SK-N-SH (cell line): ENCODE data around the gene FGD3. TPM values are rescaled to one million over a fixed set of nuclear protein-coding genes. Genes with fewer than 3 reads are reported as not detected.

Source experiments
- CTCF ChIA-PET: fragments of 300-600, 350-600 bp; formaldehyde crosslinking; extraction: SDS; loops from one replicate; lab custom pipeline; 2021; lab: Yijun Ruan, JAX
- POLR2A ChIA-PET: fragments of 350-600 bp; sonication (Branson Sonifier 250); formaldehyde crosslinking; extraction: SDS; loops from one replicate; lab custom pipeline; 2020; ENCODE audit warnings: antibody characterized with exemption, inconsistent platforms; lab: Yijun Ruan, JAX
- DNase-seq: peaks from one replicate; pipeline ENCODE4 v3.0.0; 2012
- H2AFZ ChIP-seq: fragments of 200-600 bp; sonication (generic); 2 replicates; pipeline ENCODE4 v1.8.1; 2016; ENCODE audit warnings: antibody characterized with exemption, mild to moderate bottlenecking, low read depth
- H3F3A ChIP-seq: fragments of 200-600 bp; sonication (generic); replicated peaks from 2 replicates; pipeline ENCODE3; 2016; ENCODE audit warnings: antibody characterized with exemption, mild to moderate bottlenecking; ENCODE audit not compliant: insufficient read depth
- H3K27ac ChIP-seq, 2 experiments: fragments of 200-500 bp in 1 of 2; fragments of 200-600 bp in 1 of 2; sonication (Bioruptor generic) in 1 of 2; sonication (generic), shearing (Covaris generic) in 1 of 2; 2 replicates each; pipeline versions ENCODE4 v1.5.1 to v1.6.1; 2014 to 2016; ENCODE audit warnings: low read depth in 2 of 2, inconsistent platforms in 1 of 2, low read length in 1 of 2, mild to moderate bottlenecking in 1 of 2, mixed read lengths in 1 of 2
- H3K27me3 ChIP-seq: fragments of 200-600 bp; sonication (generic), shearing (Covaris generic); 2 replicates; pipeline ENCODE4 v1.6.1; 2016; ENCODE audit warnings: mixed run types; ENCODE audit not compliant: insufficient read depth
- H3K36me3 ChIP-seq, 2 experiments: fragments of 200-500 bp in 1 of 2; fragments of 200-600 bp in 1 of 2; sonication (Bioruptor generic) in 1 of 2; sonication (generic) in 1 of 2; replicated peaks in 1 of 2; 2 replicates each; pipeline versions ENCODE3 to v1.5.1; 2014 to 2016; ENCODE audit warnings: low read length in 1 of 2, mild to moderate bottlenecking in 1 of 2; ENCODE audit not compliant: insufficient read depth in 2 of 2, control insufficient read depth in 1 of 2
- H3K4me1 ChIP-seq, 2 experiments: fragments of 200-500 bp in 1 of 2; fragments of 200-600 bp in 1 of 2; sonication (Bioruptor generic) in 1 of 2; sonication (generic), shearing (Covaris generic) in 1 of 2; 2 replicates each; pipeline versions ENCODE4 v1.5.1 to v1.6.1; 2014 to 2016; ENCODE audit warnings: low read depth in 1 of 2, low read length in 1 of 2, mixed run types in 1 of 2; ENCODE audit not compliant: insufficient read depth in 2 of 2, control insufficient read depth in 1 of 2
- H3K4me2 ChIP-seq: fragments of 200-600 bp; sonication (generic), shearing (Covaris generic); 2 replicates; pipeline ENCODE4 v1.6.1; 2017; ENCODE audit warnings: mixed run types
- H3K4me3 ChIP-seq, 2 experiments: fragments of 200-500 bp in 1 of 2; fragments of 200-600 bp in 1 of 2; sonication (Bioruptor generic) in 1 of 2; sonication (generic), shearing (Covaris generic) in 1 of 2; 2 replicates each; pipeline versions ENCODE4 v1.5.1 to v1.8.1; 2014 to 2016; ENCODE audit warnings: low read depth in 2 of 2, inconsistent platforms in 1 of 2, low read length in 1 of 2, mild to moderate bottlenecking in 1 of 2, mixed read lengths in 1 of 2, moderate library complexity in 1 of 2
- H3K79me2 ChIP-seq: fragments of 200-600 bp; sonication (generic); 2 replicates; pipeline ENCODE4 v1.8.1; 2017; ENCODE audit warnings: mild to moderate bottlenecking; ENCODE audit not compliant: insufficient read depth
- H3K9ac ChIP-seq: fragments of 200-600 bp; sonication (generic); 2 replicates; pipeline ENCODE4 v1.6.1; 2017; ENCODE audit warnings: mixed run types
- H3K9me2 ChIP-seq: fragments of 200-600 bp; sonication (generic); 2 replicates; pipeline ENCODE4 v1.6.1; 2017; ENCODE audit warnings: mixed run types
- H3K9me3 ChIP-seq: fragments of 200-600 bp; sonication (generic); 2 replicates; pipeline ENCODE4 v1.6.1; 2017; ENCODE audit warnings: mixed run types, mild to moderate bottlenecking, moderate library complexity
- H4K20me1 ChIP-seq: fragments of 200-600 bp; sonication (generic); 2 replicates; pipeline ENCODE4 v1.6.1; 2017; ENCODE audit warnings: mild to moderate bottlenecking, mixed run types; ENCODE audit not compliant: insufficient read depth
- CTCF ChIP-seq: fragments of 200-600 bp; sonication (generic); IDR thresholded peaks from 2 replicates; pipeline ENCODE4 v1.6.1; 2017; ENCODE audit warnings: antibody characterized with exemption, mild to moderate bottlenecking, moderate library complexity
- EP300 ChIP-seq, 2 experiments: IDR thresholded peaks; 2 replicates each; pipeline versions ENCODE4 v1.4.0 to v1.6.1; 2012; ENCODE audit warnings: borderline replicate concordance in 1 of 2, low read depth in 1 of 2, low read length in 1 of 2
- FOXJ3 ChIP-seq: sonication (generic); formaldehyde crosslinking; IDR thresholded peaks from 2 replicates; pipeline ENCODE4 v1.5.1; 2020; ENCODE audit warnings: mild to moderate bottlenecking, missing genetic modification reagents
- FOXM1 ChIP-seq: IDR thresholded peaks from 2 replicates; pipeline ENCODE4 v1.4.0; 2012; ENCODE audit warnings: low read depth, mild to moderate bottlenecking
- MAX ChIP-seq: IDR thresholded peaks from 2 replicates; pipeline ENCODE4 v1.4.0; 2012; ENCODE audit warnings: low read depth
- NRF1 ChIP-seq: IDR thresholded peaks from 2 replicates; pipeline ENCODE4 v1.6.1; 2012; ENCODE audit warnings: low read depth, mild to moderate bottlenecking, low read length
- RCOR1 ChIP-seq: fragments of 150-350 bp; IDR thresholded peaks from 2 replicates; pipeline ENCODE4 v1.6.1; 2017; ENCODE audit warnings: antibody characterized with exemption, low read length
- SIN3A ChIP-seq: IDR thresholded peaks from 2 replicates; pipeline ENCODE4 v1.6.1; 2012; ENCODE audit warnings: low read depth, mild to moderate bottlenecking, low read length, moderate library complexity, borderline replicate concordance
- TCF12 ChIP-seq: IDR thresholded peaks from 2 replicates; pipeline ENCODE4 v1.4.0; 2012
- USF1 ChIP-seq: IDR thresholded peaks from 2 replicates; pipeline ENCODE4 v1.4.0; 2012; ENCODE audit warnings: low read depth, borderline replicate concordance
- USF2 ChIP-seq: fragments of 150-350 bp; IDR thresholded peaks from 2 replicates; pipeline ENCODE4 v1.6.1; 2017; ENCODE audit warnings: antibody characterized with exemption, low read length, low read depth, borderline replicate concordance
- YY1 ChIP-seq: IDR thresholded peaks from 2 replicates; pipeline ENCODE4 v1.4.0; 2012; ENCODE audit warnings: low read depth, mild to moderate bottlenecking
- WGBS: methylation state at CpG from one replicate; pipeline ENCODE4 v1.1.6; 2017; ENCODE audit warnings: low lambda C conversion rate; 5-methylcytosine and 5-hydroxymethylcytosine counted together
- polyA plus RNA-seq, 3 experiments: library from polyadenylated mRNA; depleted of rRNA; stranded (reverse); fragments of >200 nt; gene quantifications; 2 replicates each; pipeline ENCODE4 v1.2.3, GENCODE V29; 2012

FGD3 gene
- polyA plus RNA-seq, 1 of the 3 experiments (the other 2 are of a cell fraction), result not detected

GRCh38 chr9:93066978-93067603, 119.8 kb downstream of the FGD3 start:
- CTCF ChIA-PET, result no interaction called here

GRCh38 chr9:93068956-93069355, 121.6 kb downstream of the FGD3 start:
- H3K9me3 ChIP-seq, result no peaks in the 10 kb centered on the region
- POLR2A ChIA-PET, result no interaction called here
- H3K9ac ChIP-seq, result no peak overlapping the region
- CTCF ChIA-PET, result no interaction called here
- no peak overlapping the region for H3K4me3 ChIP-seq
- H3K9me2 ChIP-seq, result no peaks in the 10 kb centered on the region
- H3K27me3 ChIP-seq, result no peaks in the 10 kb centered on the region
- H2AFZ ChIP-seq, result no peak overlapping the region
- no peak for DNase-seq
- WGBS, result 85% methylated on average over 4 of the region's 4 CpGs
- H3K36me3 ChIP-seq, result no peaks in the 10 kb centered on the region
- H4K20me1 ChIP-seq, result no peaks in the 10 kb centered on the region
- H3K27ac ChIP-seq, result no peak overlapping the region
- no peaks in the 10 kb centered on the region for H3F3A ChIP-seq
- no peak for TF ChIP-seq TCF12
- TF ChIP-seq NRF1, result no peak
- TF ChIP-seq SIN3A, result no peak
- TF ChIP-seq FOXJ3 (CRISPR knock-in tag), result no peak
- TF ChIP-seq EP300 (IDR thresholded peaks at IDR 0.05; ENCODE audit: borderline replicate concordance in 1 of 2, low read depth in 1 of 2, low read length in 1 of 2), result no peak
- TF ChIP-seq MAX, result no peak
- TF ChIP-seq YY1, result no peak
- TF ChIP-seq USF2, result no peak
- TF ChIP-seq CTCF, result no peak
- no peak for TF ChIP-seq FOXM1
- TF ChIP-seq USF1, result no peak
- TF ChIP-seq, all 33 proteins: peak for 0
- Histone ChIP-seq H3K4me1 (peaks cover 0 to 18% of the 10 kb centered on the region in 2 experiments; a peak in 1 of 4 replicates), H3K4me2 (no peak overlapping the region), H3K79me2 (no peaks in the 10 kb centered on the region)

More at GRCh38 chr9:93066978-93067603, 119.8 kb downstream of the FGD3 start:
- Histone ChIP-seq H3K4me3 (no peak overlapping the region), H3K27ac (no peak overlapping the region), H2AFZ (no peak overlapping the region), H3F3A (no peaks in the 10 kb centered on the region), H3K27me3 (no peaks in the 10 kb centered on the region), H4K20me1 (no peaks in the 10 kb centered on the region), H3K9me3 (no peaks in the 10 kb centered on the region), H3K36me3 (no peaks in the 10 kb centered on the region), H3K9me2 (no peaks in the 10 kb centered on the region)
- POLR2A ChIA-PET, result no interaction called here
- no peak for DNase-seq
- WGBS, result 58% methylated on average over 3 of the region's 3 CpGs
- TF ChIP-seq RCOR1, result no peak
- TF ChIP-seq CTCF, result no peak
- TF ChIP-seq, all 33 proteins: peak for 0
- Histone ChIP-seq H3K4me2 (no peak overlapping the region), H3K79me2 (no peaks in the 10 kb centered on the region), H3K4me1 (peaks cover 0 to 9% of the 10 kb centered on the region in 2 experiments; a peak in 1 of 4 replicates), H3K9ac (no peak overlapping the region)
